Vagina (tissue), 2 donors: ENCODE data around the gene AMOTL1. TPM values are rescaled to one million over a fixed set of nuclear protein-coding genes. Genes with fewer than 3 reads are reported as not detected.
"Not testable (repeated sequence)": the region's sequence is repeated elsewhere in the genome, so short reads cannot be mapped to it uniquely, and the experiment has no call there.

Experiments used
- DNase-seq, 2 donors: peaks; one replicate each; pipeline ENCODE4 v3.0.0-alpha.2; 2017; ENCODE audit errors: extremely low spot score in 2 of 2
- H3K27ac ChIP-seq: fragments of 200-600 bp; sonication (generic); one replicate; pipeline ENCODE4 v1.5.1; 2019
- H3K27me3 ChIP-seq: fragments of 200-600 bp; sonication (generic); one replicate; pipeline ENCODE4 v1.5.1; 2019
- H3K36me3 ChIP-seq, 2 donors: fragments of 200-600 bp; sonication (generic); one replicate each; pipeline ENCODE4 v1.5.1; 2017 to 2019
- H3K4me1 ChIP-seq: fragments of 200-600 bp; sonication (generic); one replicate; pipeline ENCODE4 v1.5.1; 2019
- H3K4me3 ChIP-seq, 2 donors: fragments of 200-600 bp; sonication (generic); 1 replicate in 1 of 2; 2 replicates in 1 of 2; pipeline ENCODE4 v1.5.1; 2016 to 2019
- H3K9me3 ChIP-seq: fragments of 200-600 bp; sonication (generic); one replicate; pipeline ENCODE4 v1.5.1; 2019
- POLR2A ChIP-seq, 2 donors: fragments of 450-650 bp; IDR thresholded peaks; one replicate each; pipeline ENCODE4 v1.6.1; 2017; ENCODE audit warnings: antibody characterized with exemption in 2 of 2, mild to moderate bottlenecking in 2 of 2, moderate library complexity in 2 of 2
- POLR2AphosphoS5 ChIP-seq, 2 donors: sonication (generic); formaldehyde crosslinking; IDR thresholded peaks; one replicate each; pipeline ENCODE4 v1.9.0; 2017; ENCODE audit warnings: antibody characterized with exemption in 2 of 2, mild to moderate bottlenecking in 2 of 2, low read depth in 1 of 2; ENCODE audit not compliant: insufficient read depth in 1 of 2
- intact Hi-C: fragments of 100-400 bp; cut with DNase I; formaldehyde crosslinking; loops from one replicate; pipeline ENCODE4 v1.15.1; 2023
- total RNA-seq: library from RNA; depleted of rRNA; stranded (reverse); fragments of >200 nt; gene quantifications from one replicate; pipeline ENCODE4 v1.2.3, GENCODE V29; 2016
- TF ChIP-seq, protein P1 (sequence below), 3 experiments: fragments of 450-650 bp in 2 of 3; fragments of 200-600 bp in 1 of 3; sonication (generic) in 1 of 3; IDR thresholded peaks; one replicate each; pipeline ENCODE4 v1.5.1; 2017 to 2019; ENCODE audit warnings: antibody characterized with exemption in 3 of 3, mild to moderate bottlenecking in 2 of 3, moderate library complexity in 2 of 3

AMOTL1 gene
- total RNA-seq, 1 donor from 2014 or later = 45.7 TPM

DNA sequence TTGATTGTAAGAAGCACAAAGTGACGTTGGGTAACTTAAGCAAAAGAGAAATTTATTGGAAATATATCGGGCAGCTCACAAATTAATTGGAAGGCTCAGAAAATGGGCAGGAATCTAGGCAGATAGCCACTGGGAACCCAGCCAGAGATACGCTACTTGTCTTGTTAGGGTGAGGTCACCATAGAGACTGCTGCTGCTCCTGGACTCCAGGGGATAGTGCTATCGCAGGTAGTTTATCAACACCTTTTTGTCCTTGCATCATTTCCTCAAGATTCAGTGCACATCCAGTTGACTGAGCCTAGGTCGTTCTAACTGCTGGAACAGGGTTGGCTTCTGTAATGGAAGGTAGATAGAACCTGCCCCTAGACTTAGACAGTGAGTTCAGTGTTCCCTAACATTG is 19.6 kb downstream of the AMOTL1 start:
- no peak for TF ChIP-seq POLR2AphosphoS5 (IDR thresholded peaks at IDR 0.05; ENCODE audit: insufficient read depth in 1 of 2, low read depth in 1 of 2)
- no peak for TF ChIP-seq POLR2A (IDR thresholded peaks at IDR 0.05)
- TF ChIP-seq, protein P1, sequence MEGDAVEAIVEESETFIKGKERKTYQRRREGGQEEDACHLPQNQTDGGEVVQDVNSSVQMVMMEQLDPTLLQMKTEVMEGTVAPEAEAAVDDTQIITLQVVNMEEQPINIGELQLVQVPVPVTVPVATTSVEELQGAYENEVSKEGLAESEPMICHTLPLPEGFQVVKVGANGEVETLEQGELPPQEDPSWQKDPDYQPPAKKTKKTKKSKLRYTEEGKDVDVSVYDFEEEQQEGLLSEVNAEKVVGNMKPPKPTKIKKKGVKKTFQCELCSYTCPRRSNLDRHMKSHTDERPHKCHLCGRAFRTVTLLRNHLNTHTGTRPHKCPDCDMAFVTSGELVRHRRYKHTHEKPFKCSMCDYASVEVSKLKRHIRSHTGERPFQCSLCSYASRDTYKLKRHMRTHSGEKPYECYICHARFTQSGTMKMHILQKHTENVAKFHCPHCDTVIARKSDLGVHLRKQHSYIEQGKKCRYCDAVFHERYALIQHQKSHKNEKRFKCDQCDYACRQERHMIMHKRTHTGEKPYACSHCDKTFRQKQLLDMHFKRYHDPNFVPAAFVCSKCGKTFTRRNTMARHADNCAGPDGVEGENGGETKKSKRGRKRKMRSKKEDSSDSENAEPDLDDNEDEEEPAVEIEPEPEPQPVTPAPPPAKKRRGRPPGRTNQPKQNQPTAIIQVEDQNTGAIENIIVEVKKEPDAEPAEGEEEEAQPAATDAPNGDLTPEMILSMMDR (IDR thresholded peaks at IDR 0.05) = no peak
- Histone ChIP-seq H3K36me3 (no peaks in the 10 kb centered on the region), H3K4me1 (peaks cover 79% of the 10 kb centered on the region), H3K27ac (no peak overlapping the region), H3K27me3 (no peaks in the 10 kb centered on the region), H3K9me3 (no peaks in the 10 kb centered on the region), H3K4me3 (no peak overlapping the region)
- DNase-seq = no peak
- intact Hi-C loops = no loop called here

DNA sequence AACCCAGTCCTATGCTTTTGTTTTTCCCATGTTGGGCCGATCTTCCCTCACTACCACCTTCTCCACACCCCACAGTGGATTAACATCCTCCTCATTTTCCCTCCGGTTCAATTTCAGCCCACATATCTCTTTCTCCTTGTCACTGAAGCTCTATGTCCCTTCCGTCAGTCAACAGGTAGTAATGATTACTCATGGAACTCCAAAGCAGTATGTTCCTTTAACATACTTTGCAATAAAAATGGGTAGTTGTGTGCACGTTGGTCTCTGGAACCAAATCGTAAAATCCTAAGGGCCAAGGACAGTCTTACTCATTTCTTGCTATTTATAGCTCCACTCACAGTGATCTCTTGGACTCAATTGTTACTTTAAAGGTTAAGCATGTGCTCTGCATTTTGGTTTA is 20.2 kb downstream of the AMOTL1 start:
- Histone ChIP-seq H3K36me3 (no peaks in the 10 kb centered on the region), H3K27me3 (no peaks in the 10 kb centered on the region), H3K27ac (no peak overlapping the region), H3K4me1 (peaks cover 80% of the 10 kb centered on the region), H3K4me3 (no peak overlapping the region), H3K9me3 (no peaks in the 10 kb centered on the region)
- DNase-seq = no peak
- intact Hi-C loops = no loop called here
- no peak for TF ChIP-seq POLR2A (IDR thresholded peaks at IDR 0.05)
- no peak for TF ChIP-seq POLR2AphosphoS5 (IDR thresholded peaks at IDR 0.05; ENCODE audit: insufficient read depth in 1 of 2, low read depth in 1 of 2)
- TF ChIP-seq, protein P1 (IDR thresholded peaks at IDR 0.05) = no peak

DNA sequence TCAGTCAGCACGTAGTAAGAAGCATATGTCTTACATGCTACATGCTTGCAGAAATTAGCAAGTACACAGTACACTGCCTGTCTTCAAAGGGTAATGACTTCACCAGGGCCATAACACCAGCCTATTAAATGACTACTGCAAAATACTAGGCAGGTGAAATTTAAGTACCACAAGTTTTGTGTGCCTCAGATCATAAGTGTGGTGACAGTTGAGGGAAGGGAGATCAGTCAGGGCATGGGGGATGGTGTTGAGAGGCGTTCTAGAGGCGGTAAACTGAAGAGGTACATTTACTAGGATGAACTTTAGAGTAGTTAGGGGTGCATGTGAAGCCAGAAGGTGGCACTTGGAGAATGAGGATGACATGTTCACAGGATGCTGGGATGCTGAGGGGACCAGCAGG is 22.0 kb downstream of the AMOTL1 start:
- no peak overlapping the region for H3K27ac ChIP-seq
- intact Hi-C loops = no loop called here
- TF ChIP-seq POLR2AphosphoS5 (IDR thresholded peaks at IDR 0.05; ENCODE audit: insufficient read depth in 1 of 2, low read depth in 1 of 2) (no peak), POLR2A (IDR thresholded peaks at IDR 0.05) (no peak)
- TF ChIP-seq, protein P1 (IDR thresholded peaks at IDR 0.05) = no peak
- H3K36me3 ChIP-seq = no peaks in the 10 kb centered on the region
- no peaks in the 10 kb centered on the region for H3K27me3 ChIP-seq
- peaks cover 80% of the 10 kb centered on the region for H3K4me1 ChIP-seq
- no peak for DNase-seq
- no peak overlapping the region for H3K4me3 ChIP-seq
- no peaks in the 10 kb centered on the region for H3K9me3 ChIP-seq

DNA sequence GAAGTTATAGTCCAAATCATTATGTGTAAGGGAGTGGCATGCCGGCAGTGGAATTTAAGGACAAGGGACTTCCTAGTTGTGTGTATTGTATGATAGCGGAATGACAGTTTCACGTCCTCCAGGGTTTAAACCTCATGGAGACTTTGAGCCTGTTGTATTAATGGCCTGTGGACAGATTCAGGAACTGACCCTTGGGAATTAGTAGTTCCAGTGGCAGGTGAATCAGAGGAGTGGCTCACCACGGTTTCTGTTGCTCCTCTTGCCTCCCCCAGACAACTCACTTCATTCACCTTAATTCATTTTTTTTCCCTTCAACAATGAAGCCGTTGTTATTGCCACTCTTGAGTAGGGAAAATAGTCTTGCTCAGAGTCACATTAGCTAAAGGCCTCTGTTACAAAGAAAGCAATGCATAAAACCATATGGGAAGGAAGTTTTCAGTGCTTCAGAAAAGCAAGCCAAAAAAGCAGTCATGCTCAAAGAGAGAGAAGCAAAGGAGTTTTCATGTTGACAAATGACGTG is 22.6 kb downstream of the AMOTL1 start:
- H3K27me3 ChIP-seq = no peaks in the 10 kb centered on the region
- no peaks in the 10 kb centered on the region for H3K9me3 ChIP-seq
- H3K36me3 ChIP-seq = no peaks in the 10 kb centered on the region
- intact Hi-C loops = no loop called here
- H3K27ac ChIP-seq = no peak overlapping the region
- no peak overlapping the region for H3K4me3 ChIP-seq
- peaks cover 79% of the 10 kb centered on the region for H3K4me1 ChIP-seq
- TF ChIP-seq POLR2AphosphoS5 (IDR thresholded peaks at IDR 0.05; ENCODE audit: insufficient read depth in 1 of 2, low read depth in 1 of 2) (no peak), POLR2A (IDR thresholded peaks at IDR 0.05) (no peak)
- TF ChIP-seq, protein P1 (IDR thresholded peaks at IDR 0.05) = no peak
- DNase-seq = no peak

DNA sequence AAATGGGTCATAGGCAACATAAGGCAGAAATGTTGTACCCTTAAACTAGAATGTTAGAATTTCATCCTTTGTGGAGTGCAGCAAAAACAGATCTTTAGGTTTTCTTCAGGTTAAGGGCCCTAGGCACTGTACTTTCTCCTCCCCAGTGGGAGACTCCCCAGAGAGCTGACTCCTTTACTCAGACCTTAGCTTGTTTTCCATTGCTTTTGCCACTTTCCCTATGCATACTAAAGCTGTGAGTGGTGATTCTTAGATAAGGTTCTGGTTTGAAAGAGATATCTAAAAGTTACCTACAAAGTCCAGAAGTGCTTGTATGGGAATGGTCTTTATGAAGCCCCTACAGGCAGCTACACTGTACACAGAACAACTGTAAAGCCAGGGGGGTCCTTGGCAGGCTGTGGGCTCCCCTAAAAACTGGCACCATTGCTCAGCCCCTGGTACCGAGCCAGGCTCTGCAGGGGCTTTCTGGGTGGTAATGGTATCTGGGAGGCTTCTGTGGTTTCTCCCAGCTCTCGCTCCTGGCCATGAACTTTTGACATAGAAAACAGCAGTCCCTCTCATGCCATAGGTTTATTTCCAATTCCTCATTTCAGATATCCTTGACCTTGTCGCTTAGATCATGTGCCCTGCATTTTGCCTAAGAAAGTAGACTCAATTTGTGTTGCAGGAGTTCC is 23.2 kb downstream of the AMOTL1 start:
- no peak for TF ChIP-seq POLR2AphosphoS5 (IDR thresholded peaks at IDR 0.05; ENCODE audit: insufficient read depth in 1 of 2, low read depth in 1 of 2)
- TF ChIP-seq, protein P1 (IDR thresholded peaks at IDR 0.05) = no peak
- TF ChIP-seq POLR2A (IDR thresholded peaks at IDR 0.05) = no peak
- intact Hi-C loops = no loop called here
- H3K27me3 ChIP-seq = no peaks in the 10 kb centered on the region
- H3K4me3 ChIP-seq = no peak overlapping the region
- H3K9me3 ChIP-seq = no peaks in the 10 kb centered on the region
- H3K27ac ChIP-seq = no peak overlapping the region
- no peaks in the 10 kb centered on the region for H3K36me3 ChIP-seq
- DNase-seq = no peak
- H3K4me1 ChIP-seq = peaks cover 74% of the 10 kb centered on the region

DNA sequence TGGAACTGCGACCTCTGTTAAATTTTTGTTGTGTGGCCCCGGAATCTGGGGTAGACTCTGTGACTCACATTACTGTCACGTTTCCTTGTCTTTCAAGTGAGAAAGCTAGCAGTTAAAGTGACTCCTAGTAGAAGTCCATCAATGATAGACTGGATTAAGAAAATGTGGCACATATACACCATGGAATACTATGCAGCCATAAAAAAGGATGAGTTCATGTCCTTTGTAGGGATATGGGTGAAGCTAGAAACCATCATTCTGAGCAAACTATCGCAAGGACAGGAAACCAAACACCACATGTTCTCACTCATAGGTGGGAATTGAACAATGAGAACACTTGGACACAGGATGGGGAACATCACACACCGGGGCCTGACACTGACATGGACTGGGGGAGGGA is 23.8 kb downstream of the AMOTL1 start:
- intact Hi-C loops, H3K36me3 ChIP-seq, H3K4me3 ChIP-seq, H3K9me3 ChIP-seq, H3K27ac ChIP-seq, H3K27me3 ChIP-seq, DNase-seq: not testable (repeated sequence)
- peaks cover 68% of the 10 kb centered on the region for H3K4me1 ChIP-seq
